Right lobe of liver (tissue), 6 donors: ENCODE measurements around the gene FAIM2. TPM values are rescaled to one million over a fixed set of nuclear protein-coding genes. Genes with fewer than 3 reads are reported as not detected.

Experiments
- ATAC-seq, 4 donors: fragments of 200-7000 bp; cut with Tn5 transposase; one replicate each; pipeline ENCODE4 v1.9.1; 2020; ENCODE audit warnings: mild to moderate bottlenecking in 4 of 4, moderate library complexity in 4 of 4
- DNase-seq, 3 donors: peaks; one replicate each; pipeline ENCODE4 v3.0.0-alpha.2; 2020
- H3K27ac ChIP-seq, 3 donors: fragments of 200-600 bp; one replicate each; pipeline ENCODE4 v1.8.0; 2022
- H3K27me3 ChIP-seq, 2 donors: fragments of 200-600 bp; one replicate each; pipeline ENCODE4 v1.8.0; 2022
- H3K36me3 ChIP-seq, 4 donors: fragments of 200-600 bp; sonication (generic) in 1 of 4; one replicate each; pipeline versions ENCODE4 v1.5.1 to v1.8.0; 2017 to 2022; ENCODE audit warnings: control low read depth in 1 of 4
- H3K4me1 ChIP-seq, 4 donors: fragments of 200-600 bp; sonication (generic) in 1 of 4; one replicate each; pipeline versions ENCODE4 v1.5.1 to v1.8.0; 2017 to 2022; ENCODE audit warnings: control low read depth in 1 of 4
- H3K4me3 ChIP-seq, 3 donors: fragments of 200-600 bp; one replicate each; pipeline ENCODE4 v1.8.0; 2022
- H3K9me3 ChIP-seq, 4 donors: fragments of 200-600 bp; sonication (generic) in 1 of 4; one replicate each; pipeline versions ENCODE4 v1.5.1 to v1.8.0; 2017 to 2022; ENCODE audit warnings: control low read depth in 1 of 4
- CTCF ChIP-seq, 4 donors: fragments of 200-600 bp in 3 of 4; fragments of 450-650 bp in 1 of 4; IDR thresholded peaks; one replicate each; pipeline versions ENCODE4 v1.5.1 to v1.8.0; 2016 to 2022; ENCODE audit warnings: antibody characterized with exemption in 4 of 4, mild to moderate bottlenecking in 2 of 4
- POLR2A ChIP-seq: fragments of 450-650 bp; IDR thresholded peaks from one replicate; pipeline ENCODE4 v1.6.1; 2017; ENCODE audit warnings: antibody characterized with exemption, mild to moderate bottlenecking
- WGBS: methylation state at CpG from one replicate; pipeline ENCODE4 v1.1.6; 2018; ENCODE audit warnings: low coverage, low lambda C conversion rate; ENCODE audit not compliant: insufficient coverage; ENCODE audit errors: missing lambda C conversion rate; 5-methylcytosine and 5-hydroxymethylcytosine counted together
- intact Hi-C, 2 donors: fragments of 100-400 bp; cut with DNase I; formaldehyde crosslinking; loops; one replicate each; pipeline versions ENCODE4 v1.11.2 to v1.14.1; 2022
- total RNA-seq, 6 experiments: library from RNA; depleted of rRNA in 2 of 6; stranded (reverse); fragments of >200 nt in 2 of 6; fragmentation: NEBNext Ultra II Directional in 3 of 6; extraction: Animal tissue kit (Norgen Biotek cat#: 25700) in 3 of 6; gene quantifications; one replicate each; pipeline versions ENCODE4 v1.1.0 to v1.2.4, GENCODE V29; 2016 to 2023
- donor health status: DM: no; HTN: yes; CAD: no.
- donor health status: DM: no; HTN: no; CAD: no.
- donor health status: DM: no; HTN: no; CAD: no.
- donor health status: DM: no; HTN: yes; CAD: no.
- donor health status: DM: no; HTN: yes; CAD: no.

The FAIM2 gene
- total RNA-seq, 6 experiments from 2014 or later, result 0.16 TPM; not detected in 5

GRCh38 chr12:49930515-49931288 is 27.0 kb upstream of the FAIM2 start:
- intact Hi-C loops, result no loop called here
- Histone ChIP-seq H3K4me3 (no peak overlapping the region), H3K4me1 (no peaks in the 10 kb centered on the region), H3K27me3 (no peaks in the 10 kb centered on the region), H3K9me3 (no peaks in the 10 kb centered on the region), H3K27ac (no peak overlapping the region), H3K36me3 (no peaks in the 10 kb centered on the region)
- 60% methylated on average over 3 of the region's 3 CpGs for WGBS
- ATAC-seq (peak in 1 of 4 donors; percentile 70), DNase-seq (no peak)
- TF ChIP-seq CTCF (IDR thresholded peaks at IDR 0.05) (no peak), POLR2A (no peak)

- intact Hi-C loops, result no loop called here
These were observed 25.9 kb upstream of the FAIM2 start for GRCh38 chr12:49929581-49929980.

GRCh38 chr12:49928471-49928870 is 24.8 kb upstream of the FAIM2 start:
- ATAC-seq (no peak), DNase-seq (no peak)
- Histone ChIP-seq H3K27ac (no peak overlapping the region), H3K4me3 (no peak overlapping the region), H3K4me1 (no peaks in the 10 kb centered on the region), H3K27me3 (no peaks in the 10 kb centered on the region), H3K36me3 (no peaks in the 10 kb centered on the region), H3K9me3 (no peaks in the 10 kb centered on the region)
- TF ChIP-seq CTCF (IDR thresholded peaks at IDR 0.05) (no peak), POLR2A (no peak)
- 74% methylated on average over 4 of the region's 6 CpGs for WGBS
- intact Hi-C loops, result no loop called here

More at GRCh38 chr12:49929581-49929980, 25.9 kb upstream of the FAIM2 start:
- TF ChIP-seq POLR2A (no peak), CTCF (IDR thresholded peaks at IDR 0.05) (no peak)
- H3K9me3 ChIP-seq, result no peaks in the 10 kb centered on the region
- no peaks in the 10 kb centered on the region for H3K27me3 ChIP-seq
- 47% methylated on average over 3 of the region's 7 CpGs for WGBS
- H3K27ac ChIP-seq, result no peak overlapping the region
- ATAC-seq (no peak), DNase-seq (no peak)
- no peak overlapping the region for H3K4me3 ChIP-seq
- H3K36me3 ChIP-seq, result no peaks in the 10 kb centered on the region
- no peaks in the 10 kb centered on the region for H3K4me1 ChIP-seq

GRCh38 chr12:49925433-49926204 is 21.9 kb upstream of the FAIM2 start:
- no peaks in the 10 kb centered on the region for H3K4me1 ChIP-seq
- WGBS, result 65% methylated on average over 3 of the region's 11 CpGs
- no peaks in the 10 kb centered on the region for H3K36me3 ChIP-seq
- no peak for TF ChIP-seq CTCF (IDR thresholded peaks at IDR 0.05)
- no peak for TF ChIP-seq POLR2A
- no peaks in the 10 kb centered on the region for H3K27me3 ChIP-seq
- intact Hi-C loops, result no loop called here
- H3K27ac ChIP-seq, result no peak overlapping the region
- ATAC-seq (no peak), DNase-seq (no peak)
- no peaks in the 10 kb centered on the region for H3K9me3 ChIP-seq
- H3K4me3 ChIP-seq, result no peak overlapping the region
